ENCODE measurements around the gene HACL1.

The HACL1 gene

GRCh38 chr3:15522016-15522415 is 79.4 kb downstream of the HACL1 start:
- no peak for FAIRE-seq

GRCh38 chr3:15521573-15521965 is 79.8 kb downstream of the HACL1 start, which contains the start of gene COLQ:
TSS of gene COLQ (minus strand) at chr3:15521706. CDS start at chr3:15521625, 81 bp downstream.
- no peak for FAIRE-seq

- no peak for FAIRE-seq
Observed at GRCh38 chr3:15520804-15521572, 80.4 kb downstream of the HACL1 start.

GRCh38 chr3:15520185-15520584 is 81.2 kb downstream of the HACL1 start:
- FAIRE-seq = no peak

GRCh38 chr3:15519096-15519495 is 82.3 kb downstream of the HACL1 start:
- FAIRE-seq = no peak

GRCh38 chr3:15514663-15515340 is 86.6 kb downstream of the HACL1 start:
- no peak for FAIRE-seq

- FAIRE-seq = no peak
Observed at GRCh38 chr3:15513810-15514662, 87.3 kb downstream of the HACL1 start.

GRCh38 chr3:15513116-15513515 is 88.3 kb downstream of the HACL1 start:
- FAIRE-seq = no peak

GRCh38 chr3:15512166-15512565 is 89.2 kb downstream of the HACL1 start:
- FAIRE-seq = no peak

- no peak for FAIRE-seq
Observed at GRCh38 chr3:15511156-15511555, 90.2 kb downstream of the HACL1 start.

Measured in endometrium (tissue), 2 donors.